ENCODE data around the gene ARL5C.

DNA sequence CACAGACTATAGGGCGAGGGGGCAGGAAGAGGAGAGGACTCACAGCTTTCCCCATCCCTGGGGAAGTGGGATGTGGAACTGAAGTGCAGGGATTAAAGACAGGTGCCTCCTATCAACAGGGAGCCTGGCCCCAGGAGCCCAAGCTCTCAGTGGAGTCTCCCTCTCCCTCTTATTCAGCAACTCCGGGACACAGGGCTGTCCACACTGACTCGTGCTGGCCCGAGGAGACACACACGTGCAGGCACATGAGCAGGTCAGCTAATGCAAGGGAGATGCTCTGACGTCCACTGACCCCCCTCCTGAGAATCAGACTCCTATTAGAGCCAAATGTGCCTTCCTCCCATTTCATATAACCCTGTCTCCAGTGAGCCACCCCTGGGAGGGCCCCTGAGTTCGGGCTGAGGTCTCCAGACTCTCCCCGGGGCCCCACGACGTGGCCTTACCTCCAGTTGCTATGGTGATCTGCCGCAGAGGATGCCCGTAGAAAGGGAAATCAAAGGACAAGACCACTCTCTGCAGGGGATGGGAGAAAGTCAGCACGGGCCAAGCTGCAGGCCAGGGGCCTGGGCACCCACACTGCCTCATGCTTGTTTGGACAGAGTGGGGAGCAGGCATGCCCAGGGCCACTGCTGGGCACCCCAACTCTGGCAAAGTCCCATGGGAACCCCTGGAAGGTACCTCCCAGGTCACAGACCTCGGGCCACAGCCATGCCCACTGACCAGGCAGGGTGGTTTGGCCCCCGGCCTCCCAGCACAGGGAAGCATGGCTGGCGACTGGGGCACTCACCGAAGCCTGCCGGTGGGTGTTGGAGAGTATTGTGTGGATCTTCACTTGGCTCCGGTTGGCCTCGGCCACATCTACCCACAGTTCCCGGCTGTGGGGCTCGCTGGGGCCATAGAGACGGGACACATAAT, 57.2 kb downstream of the ARL5C start:
- TF ChIP-seq CTCF (IDR thresholded peaks at IDR 0.05; ENCODE audit: insufficient read depth, low read length, poor library complexity, severe bottlenecking) = no peak
- no peak for TF ChIP-seq EZH2phosphoT487 (conservative IDR thresholded peaks at IDR 0.05; ENCODE audit: low read length)

All from SU-DHL-6 (cell line).